ENCODE measurements around the gene PHF14.

The PHF14 gene

GRCh38 chr7:11213266-11213665 is 239.6 kb downstream of the PHF14 start:
- DNase-seq, result no peak

- no peak for DNase-seq
Observed at GRCh38 chr7:11216276-11216675, 242.6 kb downstream of the PHF14 start.

GRCh38 chr7:11217848-11218565 is 244.3 kb downstream of the PHF14 start:
- no peak for DNase-seq

Data from NCI-H345 (cell line).